ENCODE measurements around the gene VSX1. TPM values are rescaled to one million over a fixed set of nuclear protein-coding genes. Genes with fewer than 3 reads are reported as not detected.
A peak's percentile ranks its signal among the peaks of the same experiment; 100 is the strongest.

The VSX1 gene
- total and polyA plus RNA-seq, 2 experiments from 2014 or later: not detected

GRCh38 chr20:25042531-25043498 is 39.1 kb downstream of the VSX1 start:
- Histone ChIP-seq H4K20me1 (ENCODE audit: insufficient read depth, poor library complexity, severe bottlenecking) (peaks cover 12% of the 10 kb centered on the region), H2AFZ (no peak overlapping the region), H3K79me2 (no peaks in the 10 kb centered on the region), H3K36me3 (replicated peaks; ENCODE audit: insufficient read depth, low read depth) (no peaks in the 10 kb centered on the region), H3K9me2 (replicated peaks; ENCODE audit: insufficient read depth) (no peaks in the 10 kb centered on the region), H3K4me1 (ENCODE audit: insufficient read depth) (peaks cover 18% of the 10 kb centered on the region), H3K27me3 (no peaks in the 10 kb centered on the region), H3K27ac (no peak overlapping the region), H3K9me3 (ENCODE audit: low read depth) (no peaks in the 10 kb centered on the region), H3K4me2 (no peak overlapping the region), H3K4me3 (no peak overlapping the region)
- WGBS (ENCODE audit: low lambda C conversion rate, missing lambda C conversion rate): 90% methylated on average over 13 of the region's 14 CpGs
- no peak for TF ChIP-seq EZH2 (IDR thresholded peaks at IDR 0.05; ENCODE audit: borderline replicate concordance)
- TF ChIP-seq EZH2phosphoT487 (IDR thresholded peaks at IDR 0.05; ENCODE audit: low read depth, severe bottlenecking, unreplicated experiment): no peak
- no peak for TF ChIP-seq CTCF (IDR thresholded peaks at IDR 0.05; ENCODE audit: poor library complexity)
- no peak for DNase-seq (ENCODE audit: low spot score)

- no peak overlapping the region for H3K27ac ChIP-seq
- no peak overlapping the region for H2AFZ ChIP-seq
- peaks cover 20% of the 10 kb centered on the region for H3K4me1 ChIP-seq (ENCODE audit: insufficient read depth)
- no peaks in the 10 kb centered on the region for H3K27me3 ChIP-seq
- no peaks in the 10 kb centered on the region for H3K9me2 ChIP-seq (replicated peaks; ENCODE audit: insufficient read depth)
- TF ChIP-seq EZH2phosphoT487 (IDR thresholded peaks at IDR 0.05; ENCODE audit: low read depth, severe bottlenecking, unreplicated experiment) (no peak), CTCF (IDR thresholded peaks at IDR 0.05; ENCODE audit: poor library complexity) (no peak), EZH2 (IDR thresholded peaks at IDR 0.05; ENCODE audit: borderline replicate concordance) (no peak)
- no peak for DNase-seq (ENCODE audit: low spot score)
- H3K79me2 ChIP-seq: peaks cover 4% of the 10 kb centered on the region
- H4K20me1 ChIP-seq (ENCODE audit: insufficient read depth, poor library complexity, severe bottlenecking): peaks cover 7% of the 10 kb centered on the region
- no peak overlapping the region for H3K4me2 ChIP-seq
- no peaks in the 10 kb centered on the region for H3K9me3 ChIP-seq (ENCODE audit: low read depth)
- 93% methylated on average over 21 of the region's 21 CpGs for WGBS (ENCODE audit: low lambda C conversion rate, missing lambda C conversion rate)
- no peak overlapping the region for H3K4me3 ChIP-seq
- H3K36me3 ChIP-seq (replicated peaks; ENCODE audit: insufficient read depth, low read depth): no peaks in the 10 kb centered on the region
Measured at GRCh38 chr20:25041813-25042530, 40.0 kb downstream of the VSX1 start.

GRCh38 chr20:25040438-25040831 is 41.5 kb downstream of the VSX1 start:
- 60% methylated on average over 6 of the region's 6 CpGs for WGBS (ENCODE audit: low lambda C conversion rate, missing lambda C conversion rate)
- Histone ChIP-seq H3K4me1 (ENCODE audit: insufficient read depth) (peaks cover 28% of the 10 kb centered on the region), H3K27me3 (no peaks in the 10 kb centered on the region), H3K36me3 (replicated peaks; ENCODE audit: insufficient read depth, low read depth) (no peaks in the 10 kb centered on the region), H3K4me2 (peak overlapping the region; percentile 51), H4K20me1 (ENCODE audit: insufficient read depth, poor library complexity, severe bottlenecking) (peaks cover 7% of the 10 kb centered on the region), H3K9me2 (replicated peaks; ENCODE audit: insufficient read depth) (no peaks in the 10 kb centered on the region), H3K9me3 (ENCODE audit: low read depth) (no peaks in the 10 kb centered on the region), H3K27ac (peak overlapping the region; percentile 45), H2AFZ (no peak overlapping the region), H3K79me2 (peaks cover 5% of the 10 kb centered on the region), H3K4me3 (no peak overlapping the region)
- peak; percentile 62 for DNase-seq (ENCODE audit: low spot score)
- TF ChIP-seq CTCF (IDR thresholded peaks at IDR 0.05; ENCODE audit: poor library complexity): no peak
- no peak for TF ChIP-seq EZH2phosphoT487 (IDR thresholded peaks at IDR 0.05; ENCODE audit: low read depth, severe bottlenecking, unreplicated experiment)
- TF ChIP-seq EZH2 (IDR thresholded peaks at IDR 0.05; ENCODE audit: borderline replicate concordance): no peak
